Measurements from ENCODE around the gene ARFGEF2. TPM values are rescaled to one million over a fixed set of nuclear protein-coding genes. Genes with fewer than 3 reads are reported as not detected.
A peak's percentile ranks its signal among the peaks of the same experiment; 100 is the strongest.

ARFGEF2 gene
- 9.4 TPM for polyA plus RNA-seq (2013, experiment 1 of 2)
- polyA plus RNA-seq (2013, experiment 2 of 2): 9.0 TPM

DNA sequence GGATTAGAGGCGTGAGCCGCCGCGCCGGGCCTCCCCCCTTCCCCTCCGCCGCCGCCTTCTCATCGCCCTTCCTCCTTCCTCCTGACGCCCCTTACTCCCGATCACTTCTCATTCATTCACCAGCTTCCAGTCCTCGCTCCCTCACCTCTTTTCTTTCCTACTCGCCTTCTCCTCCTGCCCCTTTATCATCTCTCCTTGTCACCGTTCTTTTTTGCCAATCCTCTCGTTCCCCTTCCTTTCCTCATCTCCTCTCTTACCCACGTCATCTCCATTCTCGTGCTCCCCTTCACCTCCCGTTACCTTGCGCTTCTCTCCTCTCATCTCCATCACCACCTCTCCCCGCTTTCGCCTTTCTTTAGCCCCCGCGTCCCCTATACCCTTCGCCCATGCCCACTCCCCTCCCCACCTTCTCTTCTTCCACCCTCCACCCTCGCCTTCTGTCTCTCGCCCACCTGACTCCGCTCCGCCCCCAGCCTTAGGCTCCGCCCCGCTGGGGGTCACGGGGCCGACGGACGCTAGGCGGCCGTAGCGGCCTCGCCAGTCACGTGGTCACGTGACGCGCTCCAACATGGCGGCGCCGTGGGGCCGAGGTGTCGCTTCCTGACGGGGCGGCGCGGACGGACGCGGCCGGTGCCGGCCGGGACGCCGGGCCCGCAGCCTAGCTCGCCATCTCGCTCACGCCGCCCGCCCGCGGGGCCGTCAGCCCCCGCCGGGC, at the start of gene ARFGEF2:
Gene ARFGEF2 (plus strand): TSS at position 544 of the 715 bp plus-strand sequence. CDS start 179 bp downstream, outside the sequence.
- Histone ChIP-seq H2BK5ac (ENCODE audit: low read length) (peak within 1 kb of the TSS; percentile 35), H2BK15ac (replicated peaks; ENCODE audit: low read depth) (no peak within 1 kb of the TSS), H3K4me3 (ENCODE audit: low read length) (peak within 1 kb of the TSS; percentile 58), H4K8ac (ENCODE audit: low read depth, low read length) (peak within 1 kb of the TSS; percentile 60), H3K27me3 (ENCODE audit: insufficient read depth, low read length, poor library complexity) (no peaks in the 10 kb centered on the region), H3K36me3 (ENCODE audit: control insufficient read depth, insufficient read depth, low read length) (no peaks in the 10 kb centered on the region), H3K4me2 (ENCODE audit: low read length) (peak within 1 kb of the TSS; percentile 91), H3K4ac (ENCODE audit: low read depth, low read length) (peak within 1 kb of the TSS; percentile 36), H3K79me1 (ENCODE audit: low read length) (peaks cover 11% of the 10 kb centered on the region), H3K79me2 (ENCODE audit: control insufficient read depth, insufficient read depth, low read length) (peaks cover 23% of the 10 kb centered on the region), H3K4me1 (ENCODE audit: control insufficient read depth, low read depth, low read length) (peaks cover 2% of the 10 kb centered on the region), H3K56ac (ENCODE audit: low read length) (peak within 1 kb of the TSS; percentile 91), H2BK120ac (ENCODE audit: low read depth, low read length) (peak within 1 kb of the TSS; percentile 10), H3K18ac (ENCODE audit: low read length) (peak within 1 kb of the TSS; percentile 57), H4K5ac (ENCODE audit: low read length) (no peak within 1 kb of the TSS), H3K27ac (ENCODE audit: low read depth, low read length) (peak within 1 kb of the TSS; percentile 72), H3K9ac (ENCODE audit: low read length) (peak within 1 kb of the TSS; percentile 76), H3K23ac (ENCODE audit: low read length) (no peak within 1 kb of the TSS), H2AK5ac (ENCODE audit: low read length) (no peak within 1 kb of the TSS)
- peak; percentile 97 for DNase-seq
- no CpG with 5 or more reads among the region's 70 CpGs for WGBS (ENCODE audit: extremely low coverage, insufficient coverage, low lambda C conversion rate)

- no peaks in the 10 kb centered on the region for H3K79me2 ChIP-seq (ENCODE audit: control insufficient read depth, insufficient read depth, low read length)
Measured at GRCh38 chr20:48875233-48875913, 46.1 kb upstream of the ARFGEF2 start.

DNA sequence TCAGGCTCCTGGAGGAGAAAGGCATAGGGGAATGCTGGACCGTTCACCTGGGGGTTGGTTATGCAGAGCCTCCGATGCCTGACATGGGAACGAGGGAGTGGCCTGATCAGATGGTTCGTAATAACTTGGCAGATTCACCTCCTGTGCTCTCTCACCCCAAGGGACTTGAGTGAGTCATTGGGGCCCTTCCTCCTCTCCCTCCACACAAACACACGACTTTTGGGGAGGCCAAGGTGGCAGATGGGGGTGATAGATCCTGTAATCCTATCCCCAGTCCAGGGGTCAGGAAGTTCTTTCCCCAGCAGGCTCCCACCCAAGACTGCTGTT, 45.6 kb upstream of the ARFGEF2 start:
- no CpG with 5 or more reads among the region's 5 CpGs for WGBS (ENCODE audit: extremely low coverage, insufficient coverage, low lambda C conversion rate)
- no peak for DNase-seq

More at GRCh38 chr20:48875233-48875913, 46.1 kb upstream of the ARFGEF2 start:
- Histone ChIP-seq H3K9ac (ENCODE audit: low read length) (no peak overlapping the region), H3K27ac (ENCODE audit: low read depth, low read length) (no peak overlapping the region), H3K23ac (ENCODE audit: low read length) (no peak overlapping the region), H3K36me3 (ENCODE audit: control insufficient read depth, insufficient read depth, low read length) (no peaks in the 10 kb centered on the region), H3K27me3 (ENCODE audit: insufficient read depth, low read length, poor library complexity) (no peaks in the 10 kb centered on the region), H4K8ac (ENCODE audit: low read depth, low read length) (no peak overlapping the region), H3K79me1 (ENCODE audit: low read length) (no peaks in the 10 kb centered on the region), H2BK5ac (ENCODE audit: low read length) (no peak overlapping the region), H2BK120ac (ENCODE audit: low read depth, low read length) (no peak overlapping the region), H2AK5ac (ENCODE audit: low read length) (peak overlapping the region; percentile 62), H3K18ac (ENCODE audit: low read length) (no peak overlapping the region), H4K5ac (ENCODE audit: low read length) (no peak overlapping the region), H3K4me1 (ENCODE audit: control insufficient read depth, low read depth, low read length) (peaks cover 7% of the 10 kb centered on the region), H2BK15ac (replicated peaks; ENCODE audit: low read depth) (no peak overlapping the region), H3K56ac (ENCODE audit: low read length) (no peak overlapping the region), H3K4me3 (ENCODE audit: low read length) (no peak overlapping the region), H3K4ac (ENCODE audit: low read depth, low read length) (no peak overlapping the region), H3K4me2 (ENCODE audit: low read length) (no peak overlapping the region)
- no CpG with 5 or more reads among the region's 17 CpGs for WGBS (ENCODE audit: extremely low coverage, insufficient coverage, low lambda C conversion rate)
- DNase-seq: no peak

DNA sequence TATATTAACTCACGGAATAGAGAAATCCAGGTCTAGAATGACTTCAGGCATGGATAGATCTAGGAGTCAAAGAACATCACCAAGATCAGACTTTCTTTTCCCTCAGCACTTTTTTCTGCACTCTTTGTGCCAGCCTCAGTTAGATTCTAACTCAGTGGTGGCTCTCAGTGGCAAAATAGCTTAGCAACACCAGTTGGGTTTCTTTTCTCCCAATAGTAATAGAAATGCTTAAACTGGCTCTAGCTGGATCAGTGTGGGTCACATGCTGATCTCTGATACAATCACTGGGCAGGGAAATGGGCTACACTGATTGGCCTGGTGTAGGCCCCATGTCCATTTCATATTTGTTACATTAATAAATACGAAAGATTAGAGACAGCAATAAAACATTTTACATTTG, 44.2 kb upstream of the ARFGEF2 start:
- H3K4me1 ChIP-seq (ENCODE audit: control insufficient read depth, low read depth, low read length): peaks cover 7% of the 10 kb centered on the region

More for the DNA sequence above, 45.6 kb upstream of the ARFGEF2 start:
- Histone ChIP-seq H2BK5ac (ENCODE audit: low read length) (peak overlapping the region; percentile 52), H3K79me2 (ENCODE audit: control insufficient read depth, insufficient read depth, low read length) (no peaks in the 10 kb centered on the region), H3K4me3 (ENCODE audit: low read length) (no peak overlapping the region), H2BK120ac (ENCODE audit: low read depth, low read length) (no peak overlapping the region), H3K9ac (ENCODE audit: low read length) (no peak overlapping the region), H2AK5ac (ENCODE audit: low read length) (no peak overlapping the region), H4K5ac (ENCODE audit: low read length) (no peak overlapping the region), H3K56ac (ENCODE audit: low read length) (peak overlapping the region; percentile 37), H3K27me3 (ENCODE audit: insufficient read depth, low read length, poor library complexity) (no peaks in the 10 kb centered on the region), H4K8ac (ENCODE audit: low read depth, low read length) (no peak overlapping the region), H3K4me2 (ENCODE audit: low read length) (no peak overlapping the region), H3K4me1 (ENCODE audit: control insufficient read depth, low read depth, low read length) (peaks cover 7% of the 10 kb centered on the region), H3K4ac (ENCODE audit: low read depth, low read length) (no peak overlapping the region), H3K79me1 (ENCODE audit: low read length) (no peaks in the 10 kb centered on the region), H2BK15ac (replicated peaks; ENCODE audit: low read depth) (no peak overlapping the region), H3K27ac (ENCODE audit: low read depth, low read length) (no peak overlapping the region), H3K36me3 (ENCODE audit: control insufficient read depth, insufficient read depth, low read length) (no peaks in the 10 kb centered on the region), H3K23ac (ENCODE audit: low read length) (no peak overlapping the region), H3K18ac (ENCODE audit: low read length) (peak overlapping the region; percentile 6)

DNA sequence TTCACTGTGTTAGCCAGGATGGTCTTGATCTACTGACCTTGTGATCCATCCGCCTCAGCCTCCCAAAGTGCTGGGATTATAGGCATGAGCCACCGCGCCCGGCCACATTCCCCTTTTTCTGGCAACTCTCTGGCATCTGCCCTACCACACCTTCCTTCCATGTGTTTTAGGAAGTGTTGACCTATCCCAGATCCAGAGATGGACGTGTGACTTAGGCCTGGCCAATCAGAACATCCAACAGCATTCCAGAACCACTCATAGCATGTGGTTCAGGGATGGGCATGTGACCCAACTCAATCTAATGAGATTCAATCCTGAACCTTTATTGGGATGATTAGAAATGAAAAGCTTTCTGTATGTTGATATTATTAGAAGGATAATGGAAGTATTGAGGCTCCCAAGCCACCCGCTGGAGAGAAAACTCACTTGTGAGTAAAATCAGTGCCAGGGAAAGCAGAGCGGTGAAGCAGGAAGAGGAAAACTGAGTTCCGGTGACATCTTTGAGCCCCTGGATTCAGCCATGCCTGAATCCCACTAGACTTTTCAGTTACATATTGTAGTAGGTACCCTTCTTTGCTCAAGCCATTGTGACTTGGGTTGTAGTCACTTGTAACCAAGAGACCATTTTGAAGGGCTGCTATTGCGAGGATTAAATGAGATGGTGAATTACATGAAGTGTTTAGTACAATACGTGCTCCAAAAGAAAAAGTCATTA, 42.8 kb upstream of the ARFGEF2 start:
- Histone ChIP-seq H3K4me1 (ENCODE audit: control insufficient read depth, low read depth, low read length) (peaks cover 7% of the 10 kb centered on the region), H3K18ac (ENCODE audit: low read length) (no peak overlapping the region), H3K79me1 (ENCODE audit: low read length) (no peaks in the 10 kb centered on the region), H3K4me3 (ENCODE audit: low read length) (no peak overlapping the region), H2AK5ac (ENCODE audit: low read length) (no peak overlapping the region), H4K8ac (ENCODE audit: low read depth, low read length) (no peak overlapping the region), H3K4ac (ENCODE audit: low read depth, low read length) (no peak overlapping the region), H2BK5ac (ENCODE audit: low read length) (no peak overlapping the region), H3K9ac (ENCODE audit: low read length) (no peak overlapping the region), H3K36me3 (ENCODE audit: control insufficient read depth, insufficient read depth, low read length) (no peaks in the 10 kb centered on the region), H3K23ac (ENCODE audit: low read length) (no peak overlapping the region), H2BK15ac (replicated peaks; ENCODE audit: low read depth) (no peak overlapping the region), H4K5ac (ENCODE audit: low read length) (no peak overlapping the region), H3K27me3 (ENCODE audit: insufficient read depth, low read length, poor library complexity) (no peaks in the 10 kb centered on the region), H3K56ac (ENCODE audit: low read length) (no peak overlapping the region), H3K4me2 (ENCODE audit: low read length) (no peak overlapping the region), H3K27ac (ENCODE audit: low read depth, low read length) (no peak overlapping the region), H2BK120ac (ENCODE audit: low read depth, low read length) (no peak overlapping the region), H3K79me2 (ENCODE audit: control insufficient read depth, insufficient read depth, low read length) (no peaks in the 10 kb centered on the region)
- DNase-seq: no peak
- no CpG with 5 or more reads among the region's 10 CpGs for WGBS (ENCODE audit: extremely low coverage, insufficient coverage, low lambda C conversion rate)

More for the DNA sequence above, 44.2 kb upstream of the ARFGEF2 start:
- no peak overlapping the region for H3K56ac ChIP-seq (ENCODE audit: low read length)
- no peak overlapping the region for H2BK5ac ChIP-seq (ENCODE audit: low read length)
- H3K27me3 ChIP-seq (ENCODE audit: insufficient read depth, low read length, poor library complexity): no peaks in the 10 kb centered on the region
- H3K79me2 ChIP-seq (ENCODE audit: control insufficient read depth, insufficient read depth, low read length): no peaks in the 10 kb centered on the region
- H4K5ac ChIP-seq (ENCODE audit: low read length): no peak overlapping the region
- H3K23ac ChIP-seq (ENCODE audit: low read length): no peak overlapping the region
- no peak overlapping the region for H3K27ac ChIP-seq (ENCODE audit: low read depth, low read length)
- no peak for DNase-seq
- H2AK5ac ChIP-seq (ENCODE audit: low read length): no peak overlapping the region
- H3K9ac ChIP-seq (ENCODE audit: low read length): no peak overlapping the region
- no peak overlapping the region for H4K8ac ChIP-seq (ENCODE audit: low read depth, low read length)
- H3K36me3 ChIP-seq (ENCODE audit: control insufficient read depth, insufficient read depth, low read length): no peaks in the 10 kb centered on the region
- H3K4me2 ChIP-seq (ENCODE audit: low read length): no peak overlapping the region
- H3K79me1 ChIP-seq (ENCODE audit: low read length): no peaks in the 10 kb centered on the region
- no peak overlapping the region for H3K18ac ChIP-seq (ENCODE audit: low read length)
- H2BK15ac ChIP-seq (replicated peaks; ENCODE audit: low read depth): no peak overlapping the region
- no peak overlapping the region for H3K4me3 ChIP-seq (ENCODE audit: low read length)
- no peak overlapping the region for H3K4ac ChIP-seq (ENCODE audit: low read depth, low read length)
- WGBS (ENCODE audit: extremely low coverage, insufficient coverage, low lambda C conversion rate): no CpG with 5 or more reads among the region's 2 CpGs
- no peak overlapping the region for H2BK120ac ChIP-seq (ENCODE audit: low read depth, low read length)

Measured in mesendoderm (in vitro differentiated cells).